Liver (tissue), 9 donors: ENCODE data around the gene RIMKLB. TPM values are rescaled to one million over a fixed set of nuclear protein-coding genes. Genes with fewer than 3 reads are reported as not detected.

Experiments used
- DNase-seq: peaks from one replicate; pipeline ENCODE4 v3.0.0-alpha.2; 2017; ENCODE audit warnings: low spot score
- H3K27ac ChIP-seq, 2 donors: one replicate each; pipeline ENCODE4 v1.7.0; 2013; ENCODE audit warnings: inconsistent platforms in 2 of 2, low read length in 2 of 2, control low read depth in 1 of 2, low read depth in 1 of 2, mild to moderate bottlenecking in 1 of 2
- H3K27me3 ChIP-seq, 4 donors: one replicate each; pipeline versions ENCODE4 v1.6.1 to v1.7.0; 2013; ENCODE audit warnings: low read length in 3 of 4, inconsistent platforms in 1 of 4, mild to moderate bottlenecking in 1 of 4, moderate library complexity in 1 of 4; ENCODE audit not compliant: control insufficient read depth in 4 of 4, insufficient read depth in 4 of 4
- H3K36me3 ChIP-seq, 4 donors: one replicate each; pipeline versions ENCODE4 v1.6.1 to v1.7.0; 2013; ENCODE audit warnings: low read length in 3 of 4, mild to moderate bottlenecking in 3 of 4, low read depth in 1 of 4, moderate library complexity in 1 of 4; ENCODE audit not compliant: control insufficient read depth in 4 of 4, insufficient read depth in 3 of 4
- H3K4me1 ChIP-seq, 4 donors: one replicate each; pipeline versions ENCODE4 v1.6.1 to v1.7.0; 2013; ENCODE audit warnings: low read length in 3 of 4, mild to moderate bottlenecking in 3 of 4, moderate library complexity in 1 of 4; ENCODE audit not compliant: control insufficient read depth in 4 of 4, insufficient read depth in 4 of 4
- H3K4me3 ChIP-seq, 3 donors: one replicate each; pipeline versions ENCODE4 v1.6.1 to v1.7.0; 2013; ENCODE audit warnings: low read length in 3 of 3, control low read depth in 1 of 3, low read depth in 1 of 3, mild to moderate bottlenecking in 1 of 3
- H3K9ac ChIP-seq, 2 donors: one replicate each; pipeline ENCODE4 v1.7.0; 2013; ENCODE audit warnings: low read length in 2 of 2, mild to moderate bottlenecking in 2 of 2, moderate library complexity in 2 of 2, control low read depth in 1 of 2, low read depth in 1 of 2
- H3K9me3 ChIP-seq, 4 donors: one replicate each; pipeline versions ENCODE4 v1.6.1 to v1.7.0; 2013; ENCODE audit warnings: low read length in 3 of 4; ENCODE audit not compliant: control insufficient read depth in 4 of 4
- EGR1 ChIP-seq, 2 donors: IDR thresholded peaks; 2 replicates each; pipeline ENCODE4 v1.6.1; 2016 to 2018; ENCODE audit warnings: antibody characterized with exemption in 2 of 2, low read depth in 2 of 2
- FOXA1 ChIP-seq: IDR thresholded peaks from 2 replicates; pipeline ENCODE4 v1.6.1; 2016; ENCODE audit warnings: antibody characterized with exemption
- FOXA2 ChIP-seq: IDR thresholded peaks from 2 replicates; pipeline ENCODE4 v1.6.1; 2016; ENCODE audit warnings: antibody characterized with exemption
- HNF4A ChIP-seq, 2 donors: conservative IDR thresholded peaks; 2 replicates each; pipeline ENCODE4 v1.6.1; 2016; ENCODE audit warnings: antibody characterized with exemption in 2 of 2, mild to moderate bottlenecking in 2 of 2
- HNF4G ChIP-seq: IDR thresholded peaks from 2 replicates; pipeline ENCODE4 v1.6.1; 2016; ENCODE audit warnings: antibody characterized with exemption
- NR2F2 ChIP-seq: IDR thresholded peaks from 2 replicates; pipeline ENCODE4 v1.6.1; 2016; ENCODE audit warnings: antibody characterized with exemption
- RAD21 ChIP-seq, 2 donors: IDR thresholded peaks; 2 replicates each; pipeline ENCODE4 v1.6.1; 2016; ENCODE audit warnings: antibody characterized with exemption in 2 of 2, mild to moderate bottlenecking in 2 of 2
- RXRA ChIP-seq, 2 donors: IDR thresholded peaks; 2 replicates each; pipeline ENCODE4 v1.6.1; 2017 to 2018; ENCODE audit warnings: antibody characterized with exemption in 2 of 2, mild to moderate bottlenecking in 1 of 2
- SP1 ChIP-seq: IDR thresholded peaks from 2 replicates; pipeline ENCODE4 v1.6.1; 2018; ENCODE audit warnings: antibody characterized with exemption, mild to moderate bottlenecking
- TAF1 ChIP-seq: conservative IDR thresholded peaks from 2 replicates; pipeline ENCODE4 v1.6.1; 2016; ENCODE audit warnings: antibody characterized with exemption, mild to moderate bottlenecking
- YY1 ChIP-seq: IDR thresholded peaks from 2 replicates; pipeline ENCODE4 v1.6.1; 2016; ENCODE audit warnings: antibody characterized with exemption, mild to moderate bottlenecking
- WGBS: extraction: QIAGEN DNeasy Blood & Tissue Kit; methylation state at CpG from one replicate; pipeline ENCODE4 v1.1.7; 2013; 5-methylcytosine and 5-hydroxymethylcytosine counted together
- polyA plus RNA-seq, 2 donors: library from polyadenylated mRNA; stranded (reverse) in 1 of 2; unstranded in 1 of 2; fragments of 200-250 nt in 1 of 2; fragments of >200 nt in 1 of 2; fragmentation: Nextera tagmentation in 1 of 2; extraction: Ambion mirVana in 1 of 2; gene quantifications; one replicate each; pipeline versions ENCODE4 v1.2.1 to v1.2.3, GENCODE V29; 2013 to 2015
- total RNA-seq, 2 donors: library from RNA; depleted of rRNA; stranded (reverse); fragments of >200 nt; gene quantifications; one replicate each; pipeline ENCODE4 v1.2.3, GENCODE V29; 2014
- TF ChIP-seq, protein P1 (sequence below): IDR thresholded peaks from 2 replicates; pipeline ENCODE4 v1.6.1; 2016; ENCODE audit warnings: antibody characterized with exemption
- TF ChIP-seq, protein P2 (sequence below): IDR thresholded peaks from 2 replicates; pipeline ENCODE4 v1.6.1; 2016; ENCODE audit warnings: antibody characterized with exemption
- TF ChIP-seq, protein P3 (sequence below): IDR thresholded peaks from 2 replicates; pipeline ENCODE4 v1.6.1; 2016; ENCODE audit warnings: antibody characterized with exemption, mild to moderate bottlenecking
- donor health status: healthy.
- donor health status: healthy.
- donor health status: healthy.
- donor health status: healthy.
- donor health status: healthy.

The RIMKLB gene
- total and polyA plus RNA-seq, 4 donors, result 1.6 to 9.5 (median 3.8) TPM

DNA sequence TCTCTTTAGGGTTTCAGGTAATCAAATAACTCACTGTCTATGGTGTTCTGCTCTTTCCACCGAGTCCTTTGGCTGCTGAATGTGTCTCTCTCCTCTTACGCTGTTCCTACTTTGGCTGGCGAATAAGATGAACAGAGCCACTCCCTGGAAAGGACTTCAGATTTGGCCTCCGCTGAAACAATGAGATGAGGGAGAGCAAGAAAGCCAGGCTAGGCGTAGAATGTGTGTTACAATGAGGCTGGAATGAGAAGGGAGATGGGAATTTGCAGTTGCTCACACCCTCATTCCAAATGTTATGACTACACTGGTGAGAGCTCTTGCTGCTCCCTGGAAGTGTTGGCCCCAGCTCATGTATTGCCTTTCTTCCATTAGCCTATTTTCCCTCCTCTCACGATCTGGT lies 35.2 kb upstream of the RIMKLB start, which contains the start of gene MFAP5:
Gene MFAP5, minus strand, starts transcription at position 234 of the 400 bp plus-strand sequence. CDS start 722 bp downstream, outside the sequence.
- no peak within 1 kb of the TSS for H3K27ac ChIP-seq
- TF ChIP-seq, protein P1, sequence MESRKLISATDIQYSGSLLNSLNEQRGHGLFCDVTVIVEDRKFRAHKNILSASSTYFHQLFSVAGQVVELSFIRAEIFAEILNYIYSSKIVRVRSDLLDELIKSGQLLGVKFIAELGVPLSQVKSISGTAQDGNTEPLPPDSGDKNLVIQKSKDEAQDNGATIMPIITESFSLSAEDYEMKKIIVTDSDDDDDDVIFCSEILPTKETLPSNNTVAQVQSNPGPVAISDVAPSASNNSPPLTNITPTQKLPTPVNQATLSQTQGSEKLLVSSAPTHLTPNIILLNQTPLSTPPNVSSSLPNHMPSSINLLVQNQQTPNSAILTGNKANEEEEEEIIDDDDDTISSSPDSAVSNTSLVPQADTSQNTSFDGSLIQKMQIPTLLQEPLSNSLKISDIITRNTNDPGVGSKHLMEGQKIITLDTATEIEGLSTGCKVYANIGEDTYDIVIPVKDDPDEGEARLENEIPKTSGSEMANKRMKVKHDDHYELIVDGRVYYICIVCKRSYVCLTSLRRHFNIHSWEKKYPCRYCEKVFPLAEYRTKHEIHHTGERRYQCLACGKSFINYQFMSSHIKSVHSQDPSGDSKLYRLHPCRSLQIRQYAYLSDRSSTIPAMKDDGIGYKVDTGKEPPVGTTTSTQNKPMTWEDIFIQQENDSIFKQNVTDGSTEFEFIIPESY, result no peak
- H3K9me3 ChIP-seq, result no peaks in the 10 kb centered on the region
- DNase-seq, result no peak
- H3K4me3 ChIP-seq, result no peak within 1 kb of the TSS
- H3K27me3 ChIP-seq, result no peaks in the 10 kb centered on the region
- no peaks in the 10 kb centered on the region for H3K4me1 ChIP-seq
- WGBS, result 78% methylated on average over 6 of the region's 6 CpGs
- H3K9ac ChIP-seq, result no peak within 1 kb of the TSS
- H3K36me3 ChIP-seq, result no peaks in the 10 kb centered on the region

DNA sequence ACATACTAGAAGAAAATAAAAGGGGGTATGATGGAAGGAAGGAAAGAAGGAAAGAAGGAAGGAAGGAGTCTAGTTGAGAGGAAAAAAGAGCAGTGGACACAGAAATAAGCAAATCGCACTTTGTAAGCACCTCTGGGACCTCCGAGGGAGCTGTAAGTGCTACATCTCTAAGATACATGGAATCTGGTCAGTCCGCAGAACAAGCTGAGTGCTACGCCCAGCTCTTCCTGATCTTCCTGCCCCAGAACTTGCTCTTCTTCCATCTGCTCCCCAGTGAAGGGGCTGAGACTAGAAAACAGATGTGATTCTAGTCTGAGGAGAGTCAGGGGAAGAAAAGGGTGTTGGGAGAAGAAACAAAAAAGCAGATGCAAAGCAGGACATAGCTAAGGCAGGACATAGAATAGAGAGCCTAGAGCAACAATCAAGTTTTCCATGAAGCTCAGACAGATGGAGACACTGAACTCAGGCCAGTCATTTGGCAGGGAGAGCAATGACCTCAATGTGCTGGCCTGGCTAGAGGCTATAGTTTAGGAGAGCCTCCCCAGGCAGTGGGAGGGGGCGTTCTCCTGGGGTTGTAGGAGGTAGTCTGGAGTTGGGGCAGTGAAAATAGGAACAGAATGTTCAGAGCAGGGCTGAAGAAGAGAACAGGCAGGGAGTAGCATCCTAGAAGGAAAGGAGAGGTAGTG lies 33.4 kb upstream of the RIMKLB start:
- Histone ChIP-seq H3K36me3 (no peaks in the 10 kb centered on the region), H3K4me3 (no peak overlapping the region), H3K9me3 (no peaks in the 10 kb centered on the region), H3K27ac (no peak overlapping the region), H3K27me3 (no peaks in the 10 kb centered on the region), H3K9ac (no peak overlapping the region), H3K4me1 (no peaks in the 10 kb centered on the region)
- WGBS, result 75% methylated on average over 5 of the region's 5 CpGs
- no peak for TF ChIP-seq EGR1 (IDR thresholded peaks at IDR 0.05; ENCODE audit: low read depth in 2 of 2)
- TF ChIP-seq RXRA (IDR thresholded peaks at IDR 0.05), result peak; percentile 36 to 49
- TF ChIP-seq NR2F2, result no peak
- TF ChIP-seq, protein P2, sequence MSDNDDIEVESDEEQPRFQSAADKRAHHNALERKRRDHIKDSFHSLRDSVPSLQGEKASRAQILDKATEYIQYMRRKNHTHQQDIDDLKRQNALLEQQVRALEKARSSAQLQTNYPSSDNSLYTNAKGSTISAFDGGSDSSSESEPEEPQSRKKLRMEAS, result no peak
- no peak for TF ChIP-seq HNF4G
- TF ChIP-seq RAD21 (IDR thresholded peaks at IDR 0.05), result no peak
- TF ChIP-seq FOXA1, result no peak
- TF ChIP-seq, protein P1, result no peak
- no peak for TF ChIP-seq HNF4A (conservative IDR thresholded peaks at IDR 0.05)
- no peak for TF ChIP-seq FOXA2
- peak; percentile 16 for TF ChIP-seq SP1
- no peak for DNase-seq

DNA sequence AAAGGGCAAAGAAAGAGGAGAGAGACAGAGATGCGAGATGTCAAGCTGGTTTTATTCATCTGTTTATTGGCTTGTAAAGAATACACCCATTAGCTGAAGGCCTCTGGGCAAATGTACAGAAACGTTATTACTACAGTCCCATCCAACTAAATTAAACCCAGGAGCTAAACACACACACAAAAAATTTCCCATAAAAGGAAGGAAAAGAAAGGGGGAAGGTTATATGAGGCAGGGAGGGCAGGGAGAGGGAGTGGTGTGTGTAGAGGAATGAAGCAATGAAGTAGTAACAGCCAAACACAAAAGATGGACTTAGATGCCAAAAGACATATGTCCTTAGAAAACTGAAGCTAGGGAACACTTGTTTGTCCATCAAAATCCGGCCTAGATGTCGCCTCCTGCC lies 32.0 kb upstream of the RIMKLB start:
- no peaks in the 10 kb centered on the region for H3K36me3 ChIP-seq
- H3K27ac ChIP-seq, result no peak overlapping the region
- no peak overlapping the region for H3K9ac ChIP-seq
- no peaks in the 10 kb centered on the region for H3K9me3 ChIP-seq
- no peak for DNase-seq
- H3K27me3 ChIP-seq, result no peaks in the 10 kb centered on the region
- no peaks in the 10 kb centered on the region for H3K4me1 ChIP-seq
- no peak overlapping the region for H3K4me3 ChIP-seq
- 85% methylated on average over 4 of the region's 4 CpGs for WGBS
- TF ChIP-seq HNF4G (no peak), YY1 (no peak), TAF1 (no peak), EGR1 (IDR thresholded peaks at IDR 0.05; ENCODE audit: low read depth in 2 of 2) (no peak), RAD21 (IDR thresholded peaks at IDR 0.05) (no peak), FOXA2 (no peak), FOXA1 (no peak), SP1 (no peak)
- TF ChIP-seq, protein P2, result no peak
- TF ChIP-seq, protein P1, result no peak
- TF ChIP-seq, protein P3, sequence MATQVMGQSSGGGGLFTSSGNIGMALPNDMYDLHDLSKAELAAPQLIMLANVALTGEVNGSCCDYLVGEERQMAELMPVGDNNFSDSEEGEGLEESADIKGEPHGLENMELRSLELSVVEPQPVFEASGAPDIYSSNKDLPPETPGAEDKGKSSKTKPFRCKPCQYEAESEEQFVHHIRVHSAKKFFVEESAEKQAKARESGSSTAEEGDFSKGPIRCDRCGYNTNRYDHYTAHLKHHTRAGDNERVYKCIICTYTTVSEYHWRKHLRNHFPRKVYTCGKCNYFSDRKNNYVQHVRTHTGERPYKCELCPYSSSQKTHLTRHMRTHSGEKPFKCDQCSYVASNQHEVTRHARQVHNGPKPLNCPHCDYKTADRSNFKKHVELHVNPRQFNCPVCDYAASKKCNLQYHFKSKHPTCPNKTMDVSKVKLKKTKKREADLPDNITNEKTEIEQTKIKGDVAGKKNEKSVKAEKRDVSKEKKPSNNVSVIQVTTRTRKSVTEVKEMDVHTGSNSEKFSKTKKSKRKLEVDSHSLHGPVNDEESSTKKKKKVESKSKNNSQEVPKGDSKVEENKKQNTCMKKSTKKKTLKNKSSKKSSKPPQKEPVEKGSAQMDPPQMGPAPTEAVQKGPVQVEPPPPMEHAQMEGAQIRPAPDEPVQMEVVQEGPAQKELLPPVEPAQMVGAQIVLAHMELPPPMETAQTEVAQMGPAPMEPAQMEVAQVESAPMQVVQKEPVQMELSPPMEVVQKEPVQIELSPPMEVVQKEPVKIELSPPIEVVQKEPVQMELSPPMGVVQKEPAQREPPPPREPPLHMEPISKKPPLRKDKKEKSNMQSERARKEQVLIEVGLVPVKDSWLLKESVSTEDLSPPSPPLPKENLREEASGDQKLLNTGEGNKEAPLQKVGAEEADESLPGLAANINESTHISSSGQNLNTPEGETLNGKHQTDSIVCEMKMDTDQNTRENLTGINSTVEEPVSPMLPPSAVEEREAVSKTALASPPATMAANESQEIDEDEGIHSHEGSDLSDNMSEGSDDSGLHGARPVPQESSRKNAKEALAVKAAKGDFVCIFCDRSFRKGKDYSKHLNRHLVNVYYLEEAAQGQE, result no peak
